CD14-positive monocyte (primary cell): ENCODE results near the gene FABP7. TPM values are rescaled to one million over a fixed set of nuclear protein-coding genes. Genes with fewer than 3 reads are reported as not detected.

Source experiments
- DNase-seq, 3 donors: peaks; one replicate each; pipeline ENCODE4 v3.0.0-alpha.2; 2011 to 2022
- H2AFZ ChIP-seq: 2 replicates; pipeline ENCODE4 v1.6.0; 2012; ENCODE audit warnings: mild to moderate bottlenecking, low read depth, low read length, inconsistent platforms; ENCODE audit not compliant: insufficient read depth, poor library complexity, severe bottlenecking
- H3K27ac ChIP-seq, 2 donors: 1 replicate in 1 of 2; 2 replicates in 1 of 2; pipeline ENCODE4 v1.5.1; 2012 to 2013; ENCODE audit warnings: low read length in 2 of 2, control low read depth in 1 of 2, inconsistent platforms in 1 of 2, low read depth in 1 of 2, mild to moderate bottlenecking in 1 of 2
- H3K27me3 ChIP-seq, 2 donors: one replicate each; pipeline versions ENCODE4 v1.6.0 to v1.6.1; 2011 to 2013; ENCODE audit warnings: low read length in 2 of 2; ENCODE audit not compliant: control insufficient read depth in 2 of 2, insufficient read depth in 2 of 2
- H3K36me3 ChIP-seq, 2 donors: replicated peaks in 1 of 2; 1 replicate in 1 of 2; 2 replicates in 1 of 2; pipeline versions ENCODE4 v1.5.1 to v1.6.1; 2012 to 2013; ENCODE audit warnings: low read length in 2 of 2, control low read depth in 1 of 2, inconsistent platforms in 1 of 2, mild to moderate bottlenecking in 1 of 2; ENCODE audit not compliant: insufficient read depth in 2 of 2, control insufficient read depth in 1 of 2
- H3K4me1 ChIP-seq, 2 donors: 1 replicate in 1 of 2; 2 replicates in 1 of 2; pipeline versions ENCODE4 v1.5.1 to v1.6.1; 2012 to 2013; ENCODE audit warnings: low read length in 2 of 2, control low read depth in 1 of 2, inconsistent platforms in 1 of 2, mild to moderate bottlenecking in 1 of 2, moderate library complexity in 1 of 2; ENCODE audit not compliant: insufficient read depth in 2 of 2, control insufficient read depth in 1 of 2
- H3K4me2 ChIP-seq: replicated peaks from 2 replicates; pipeline ENCODE3; 2012; ENCODE audit warnings: low read length, moderate library complexity, mild to moderate bottlenecking; ENCODE audit not compliant: poor library complexity, severe bottlenecking; ENCODE audit errors: extremely low read depth
- H3K4me3 ChIP-seq, 3 experiments: fragments of 200-600 bp in 1 of 3; sonication (generic) in 1 of 3; replicated peaks in 1 of 3; 1 replicate in 2 of 3; 2 replicates in 1 of 3; pipeline ENCODE4 v1.5.1; 2011 to 2013; ENCODE audit warnings: low read length in 3 of 3, mild to moderate bottlenecking in 3 of 3, control low read depth in 2 of 3, low read depth in 2 of 3, inconsistent platforms in 1 of 3, moderate library complexity in 1 of 3
- H3K79me2 ChIP-seq: 2 replicates; pipeline ENCODE4 v1.6.0; 2012; ENCODE audit warnings: mild to moderate bottlenecking, control low read depth, inconsistent platforms, low read length, moderate library complexity; ENCODE audit not compliant: insufficient read depth
- H3K9ac ChIP-seq: 2 replicates; pipeline ENCODE4 v1.6.0; 2017; ENCODE audit warnings: low read length, mild to moderate bottlenecking; ENCODE audit not compliant: insufficient read depth, poor library complexity, severe bottlenecking
- H3K9me3 ChIP-seq, 2 donors: replicated peaks in 1 of 2; 1 replicate in 1 of 2; 2 replicates in 1 of 2; pipeline versions ENCODE4 v1.5.1 to v1.6.1; 2012 to 2013; ENCODE audit warnings: low read length in 2 of 2, control low read depth in 1 of 2; ENCODE audit not compliant: control insufficient read depth in 1 of 2, insufficient read depth in 1 of 2
- H4K20me1 ChIP-seq: 2 replicates; pipeline ENCODE4 v1.6.0; 2012; ENCODE audit warnings: mild to moderate bottlenecking, low read length, control low read depth, moderate library complexity; ENCODE audit not compliant: insufficient read depth
- H3K27ac Mint-ChIP-seq, 7 donors: one replicate each; pipeline ENCODE4 v1.8.0; 2020; ENCODE audit warnings: mild to moderate bottlenecking in 7 of 7, mixed read lengths in 7 of 7, moderate library complexity in 6 of 7, inconsistent platforms in 2 of 7
- H3K27me3 Mint-ChIP-seq, 3 donors: one replicate each; pipeline ENCODE4 v1.8.0; 2021 to 2022; ENCODE audit warnings: low read depth in 3 of 3, mild to moderate bottlenecking in 3 of 3, mixed read lengths in 3 of 3, moderate library complexity in 3 of 3, inconsistent platforms in 1 of 3
- H3K36me3 Mint-ChIP-seq, 2 donors: one replicate each; pipeline ENCODE4 v1.8.0; 2020; ENCODE audit warnings: mixed read lengths in 2 of 2, inconsistent platforms in 1 of 2, mild to moderate bottlenecking in 1 of 2
- H3K4me1 Mint-ChIP-seq: one replicate; pipeline ENCODE4 v1.8.0; 2020; ENCODE audit warnings: mild to moderate bottlenecking, mixed read lengths
- H3K4me3 Mint-ChIP-seq, 2 donors: one replicate each; pipeline ENCODE4 v1.8.0; 2020; ENCODE audit warnings: mild to moderate bottlenecking in 2 of 2, mixed read lengths in 2 of 2, moderate library complexity in 1 of 2
- H3K9me3 Mint-ChIP-seq, 7 donors: one replicate each; pipeline ENCODE4 v1.8.0; 2020 to 2022; ENCODE audit warnings: mixed read lengths in 7 of 7, mild to moderate bottlenecking in 6 of 7, moderate library complexity in 6 of 7, inconsistent platforms in 2 of 7
- CTCF ChIP-seq: fragments of 200-600 bp; IDR thresholded peaks from one replicate; pipeline ENCODE4 v1.8.0; 2022; ENCODE audit warnings: antibody characterized with exemption, mild to moderate bottlenecking
- WGBS: methylation state at CpG from one replicate; pipeline ENCODE4 v1.1.5; 2013; ENCODE audit warnings: missing lambda C conversion rate; ENCODE audit not compliant: insufficient coverage; 5-methylcytosine and 5-hydroxymethylcytosine counted together
- intact Hi-C, 2 donors: fragments of 100-400 bp; cut with micrococcal nuclease; formaldehyde crosslinking; loops; one replicate each; pipeline versions ENCODE4 v1.15.0 to v1.15.1; 2023
- polyA plus RNA-seq, 3 donors: library from polyadenylated mRNA; depleted of rRNA in 1 of 3; unstranded in 2 of 3; stranded (reverse) in 1 of 3; fragments of 300-500 nt in 2 of 3; fragments of >200 nt in 1 of 3; fragmentation: Illumina TruSeq in 2 of 3; gene quantifications; 1 replicate in 2 of 3; 2 replicates in 1 of 3; pipeline ENCODE4 v1.2.3, GENCODE V29; 2012 to 2021

FABP7 gene
- polyA plus RNA-seq, 3 donors: not detected

GRCh38 chr6:122799916-122800686 lies 20.6 kb downstream of the FABP7 start:
- Histone ChIP-seq H3K4me1 (no peaks in the 10 kb centered on the region), H3K9ac (no peak overlapping the region), H3K4me2 (no peak overlapping the region), H3K27ac (no peak overlapping the region), H3K27me3 (no peaks in the 10 kb centered on the region), H3K4me3 (no peak overlapping the region), H2AFZ (no peak overlapping the region), H3K79me2 (peaks cover 12% of the 10 kb centered on the region), H4K20me1 (peaks cover 56% of the 10 kb centered on the region), H3K9me3 (no peaks in the 10 kb centered on the region), H3K36me3 (peaks cover 49 to 82% of the 10 kb centered on the region in 2 donors)
- DNase-seq: no peak
- intact Hi-C loops: no loop called here
- Mint-ChIP-seq H3K4me1 (peaks cover 4% of the 10 kb centered on the region), H3K9me3 (peaks cover 0 to 1% (median 0%) of the 10 kb centered on the region in 7 donors), H3K4me3 (no peak overlapping the region), H3K27ac (no peak overlapping the region), H3K27me3 (peaks cover 0 to 1% (median 0%) of the 10 kb centered on the region in 3 donors), H3K36me3 (peaks cover 69 to 85% of the 10 kb centered on the region in 2 donors)
- 93% methylated on average over 3 of the region's 5 CpGs for WGBS
- no peak for TF ChIP-seq CTCF

GRCh38 chr6:122800906-122801305 lies 21.4 kb downstream of the FABP7 start:
- no peak for TF ChIP-seq CTCF
- H3K4me1 Mint-ChIP-seq: peaks cover 4% of the 10 kb centered on the region
- intact Hi-C loops: no loop called here
- peaks cover 0 to 1% (median 0%) of the 10 kb centered on the region in 7 donors for H3K9me3 Mint-ChIP-seq
- Histone ChIP-seq H3K4me1 (no peaks in the 10 kb centered on the region), H3K36me3 (peaks cover 58 to 90% of the 10 kb centered on the region in 2 donors), H3K4me3 (no peak overlapping the region), H4K20me1 (peaks cover 48% of the 10 kb centered on the region), H3K4me2 (no peak overlapping the region), H3K27ac (no peak overlapping the region), H3K9me3 (no peaks in the 10 kb centered on the region), H3K79me2 (peaks cover 4% of the 10 kb centered on the region), H3K27me3 (no peaks in the 10 kb centered on the region), H2AFZ (no peak overlapping the region), H3K9ac (no peak overlapping the region)
- peaks cover 77 to 93% of the 10 kb centered on the region in 2 donors for H3K36me3 Mint-ChIP-seq
- H3K27me3 Mint-ChIP-seq: peaks cover 0 to 3% (median 1%) of the 10 kb centered on the region in 3 donors
- no peak for DNase-seq
- no peak overlapping the region for H3K27ac Mint-ChIP-seq
- WGBS: 17% methylated on average over 1 of the region's 3 CpGs
- no peak overlapping the region for H3K4me3 Mint-ChIP-seq
